Smooth muscle cell (in vitro differentiated cells): ENCODE results near the gene HECTD2. TPM values are rescaled to one million over a fixed set of nuclear protein-coding genes. Genes with fewer than 3 reads are reported as not detected.

Experiments
- DNase-seq: peaks from one replicate; lab custom pipeline; 2025; ENCODE audit not compliant: unreplicated experiment; lab: John Stamatoyannopoulos, UW
- H2AFZ ChIP-seq: fragments of 200-600 bp; sonication (generic); 2 replicates; pipeline ENCODE4 v1.6.0; 2016; ENCODE audit warnings: antibody characterized with exemption, low read depth, mild to moderate bottlenecking
- H3F3A ChIP-seq: fragments of 200-600 bp; sonication (generic); 2 replicates; pipeline ENCODE4 v1.6.0; 2017; ENCODE audit warnings: antibody characterized with exemption, low read depth
- H3K27ac ChIP-seq: fragments of 200-600 bp; sonication (generic); 2 replicates; pipeline ENCODE4 v1.5.1; 2016; ENCODE audit warnings: low read depth, mild to moderate bottlenecking
- H3K27me3 ChIP-seq: fragments of 200-600 bp; sonication (generic); 2 replicates; pipeline ENCODE4 v1.6.1; 2016; ENCODE audit warnings: low read depth, mild to moderate bottlenecking
- H3K36me3 ChIP-seq: fragments of 200-600 bp; sonication (generic); 2 replicates; pipeline ENCODE4 v1.5.1; 2016; ENCODE audit warnings: low read depth
- H3K4me1 ChIP-seq: fragments of 200-600 bp; sonication (generic); 2 replicates; pipeline ENCODE4 v1.5.1; 2016; ENCODE audit warnings: low read depth
- H3K4me2 ChIP-seq: fragments of 200-600 bp; sonication (generic); 2 replicates; pipeline ENCODE4 v1.6.0; 2016; ENCODE audit warnings: mild to moderate bottlenecking
- H3K4me3 ChIP-seq: fragments of 200-600 bp; sonication (generic); 2 replicates; pipeline ENCODE4 v1.5.1; 2016; ENCODE audit warnings: mild to moderate bottlenecking
- H3K79me2 ChIP-seq: fragments of 200-600 bp; sonication (generic); 2 replicates; pipeline ENCODE4 v1.6.0; 2016; ENCODE audit warnings: low read depth, mild to moderate bottlenecking
- H3K9ac ChIP-seq: fragments of 200-600 bp; sonication (generic); 2 replicates; pipeline ENCODE4 v1.6.0; 2016; ENCODE audit warnings: low read depth
- H3K9me3 ChIP-seq: fragments of 200-600 bp; sonication (generic); replicated peaks from 2 replicates; pipeline ENCODE4 v1.5.1; 2016; ENCODE audit warnings: low read depth
- H4K20me1 ChIP-seq: fragments of 200-600 bp; sonication (generic); 2 replicates; pipeline ENCODE4 v1.6.0; 2016; ENCODE audit warnings: low read depth
- CTCF ChIP-seq: fragments of 200-600 bp; sonication (generic); IDR thresholded peaks from 2 replicates; pipeline ENCODE4 v1.5.1; 2017; ENCODE audit warnings: borderline replicate concordance, mild to moderate bottlenecking, antibody characterized with exemption; ENCODE audit not compliant: insufficient read depth, poor library complexity, severe bottlenecking
- WGBS: methylation state at CpG from one replicate; pipeline ENCODE4 v1.1.7; 2016; ENCODE audit warnings: low lambda C conversion rate; 5-methylcytosine and 5-hydroxymethylcytosine counted together
- polyA plus RNA-seq: library from polyadenylated mRNA; unstranded; fragments of >200 nt; fragmentation: Nextera tagmentation; extraction: Ambion mirVana; gene quantifications from 2 replicates; pipeline ENCODE4 v1.2.1, GENCODE V29; 2016
- total RNA-seq: library from RNA; depleted of rRNA; stranded (reverse); fragments of >200 nt; gene quantifications from 2 replicates; pipeline ENCODE4 v1.2.3, GENCODE V29; 2014

HECTD2 gene
- total and polyA plus RNA-seq, 2 experiments from 2014 or later = 4.4 to 12.7 TPM

DNA sequence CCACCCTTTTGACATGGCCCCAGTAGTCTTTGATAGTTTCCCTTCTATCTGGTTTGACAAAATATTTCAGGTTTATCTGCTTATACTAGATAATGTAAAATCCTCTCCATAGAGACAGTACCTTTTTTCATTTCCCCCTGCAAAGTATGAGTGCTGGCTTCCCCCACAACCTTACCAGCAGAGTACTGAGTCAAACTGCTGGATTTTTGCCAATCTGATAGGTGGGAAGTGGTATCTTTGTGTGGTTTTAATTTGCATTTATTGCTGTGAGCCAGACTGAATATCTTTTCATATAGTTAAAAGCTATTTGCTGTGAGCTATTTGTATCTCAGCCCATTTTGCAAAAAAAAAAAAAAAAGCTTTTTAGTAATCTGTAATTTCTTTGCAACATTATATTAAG lies 32.1 kb upstream of the HECTD2 start:
- DNase-seq = no peak
- no peaks in the 10 kb centered on the region for H4K20me1 ChIP-seq
- H3K4me3 ChIP-seq = no peak overlapping the region
- H2AFZ ChIP-seq = no peak overlapping the region
- H3K79me2 ChIP-seq = no peaks in the 10 kb centered on the region
- peaks cover 6% of the 10 kb centered on the region for H3K36me3 ChIP-seq
- no peaks in the 10 kb centered on the region for H3K27me3 ChIP-seq
- peaks cover 9% of the 10 kb centered on the region for H3K4me1 ChIP-seq
- H3K27ac ChIP-seq = no peak overlapping the region
- TF ChIP-seq CTCF = no peak
- no peak overlapping the region for H3K4me2 ChIP-seq
- no peaks in the 10 kb centered on the region for H3F3A ChIP-seq
- no peak overlapping the region for H3K9ac ChIP-seq
- peaks cover 9% of the 10 kb centered on the region for H3K9me3 ChIP-seq

DNA sequence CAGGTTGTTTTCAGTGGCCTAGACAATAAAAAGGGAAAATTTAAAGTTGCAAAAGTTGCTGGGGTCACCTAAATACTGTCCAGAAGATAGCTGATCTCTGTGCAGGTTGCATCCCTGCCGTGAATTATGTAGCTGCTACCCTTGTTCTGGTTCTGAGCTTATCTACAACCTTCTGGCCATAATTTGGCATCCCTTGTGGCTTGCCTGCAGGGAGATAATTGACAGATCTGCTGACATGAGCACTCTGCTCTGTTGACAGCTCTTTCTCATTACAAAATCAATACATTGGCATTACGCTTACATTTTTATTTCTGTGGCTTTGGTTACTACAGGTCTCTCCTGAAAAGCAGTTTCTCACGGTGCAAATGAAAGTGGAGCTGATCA lies 29.3 kb upstream of the HECTD2 start:
- Histone ChIP-seq H4K20me1 (no peaks in the 10 kb centered on the region), H3K4me1 (peaks cover 9% of the 10 kb centered on the region), H3K27ac (no peak overlapping the region), H3F3A (no peaks in the 10 kb centered on the region), H3K4me2 (peak overlapping the region; percentile 61), H3K27me3 (peaks cover 5% of the 10 kb centered on the region), H3K9ac (no peak overlapping the region), H3K79me2 (no peaks in the 10 kb centered on the region), H3K9me3 (no peaks in the 10 kb centered on the region), H3K4me3 (no peak overlapping the region), H3K36me3 (no peaks in the 10 kb centered on the region), H2AFZ (peak overlapping the region; percentile 38)
- no peak for DNase-seq
- 44% methylated on average over 3 of the region's 3 CpGs for WGBS
- no peak for TF ChIP-seq CTCF

DNA sequence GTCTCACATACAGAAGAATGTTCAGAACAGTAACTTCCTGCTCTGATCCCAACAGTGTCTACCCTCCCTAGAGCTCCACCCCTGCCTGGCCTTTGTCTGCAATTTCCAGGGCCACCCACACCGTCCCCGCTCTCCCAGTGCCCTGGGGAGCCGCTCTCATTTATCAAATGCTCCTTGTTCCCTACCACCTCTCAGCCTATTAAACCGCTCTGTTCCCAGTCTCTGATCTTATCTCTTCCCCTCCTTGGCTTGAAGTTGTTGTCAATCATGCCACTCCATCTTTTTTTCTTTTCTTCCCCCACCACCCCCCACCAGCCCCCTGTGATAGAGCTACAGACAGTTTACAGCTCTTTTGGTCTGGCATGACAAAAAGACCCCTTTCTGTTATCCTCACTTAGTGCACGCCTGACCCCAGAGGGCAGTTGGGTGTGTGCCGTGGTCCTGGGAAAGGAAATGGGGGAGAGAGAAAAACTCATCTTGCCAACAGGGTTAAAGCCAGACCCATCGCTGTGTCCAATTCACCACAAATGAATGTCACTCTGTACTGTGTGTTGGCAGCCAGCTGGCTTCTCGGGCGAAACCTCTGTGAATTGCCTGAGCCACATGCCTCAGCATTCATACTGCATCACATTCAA lies 28.8 kb upstream of the HECTD2 start:
- no peaks in the 10 kb centered on the region for H3F3A ChIP-seq
- no peaks in the 10 kb centered on the region for H3K36me3 ChIP-seq
- no peak overlapping the region for H3K4me3 ChIP-seq
- no peaks in the 10 kb centered on the region for H3K9me3 ChIP-seq
- H3K27ac ChIP-seq = no peak overlapping the region
- H3K4me2 ChIP-seq = peak overlapping the region; percentile 61
- H3K79me2 ChIP-seq = no peaks in the 10 kb centered on the region
- TF ChIP-seq CTCF = no peak
- peaks cover 5% of the 10 kb centered on the region for H3K27me3 ChIP-seq
- no peaks in the 10 kb centered on the region for H4K20me1 ChIP-seq
- H3K9ac ChIP-seq = no peak overlapping the region
- DNase-seq = no peak
- peak overlapping the region; percentile 38 for H2AFZ ChIP-seq
- H3K4me1 ChIP-seq = peaks cover 9% of the 10 kb centered on the region
- WGBS = 26% methylated on average over 8 of the region's 9 CpGs
